DMS114 treated with DMSO at 0.1 percent for 48 hours (cell line): ENCODE measurements around the gene BLNK.

Experiments used
- DNase-seq: peaks from one replicate; lab custom pipeline; 2025; ENCODE audit not compliant: unreplicated experiment; lab: John Stamatoyannopoulos, UW

The BLNK gene

DNA sequence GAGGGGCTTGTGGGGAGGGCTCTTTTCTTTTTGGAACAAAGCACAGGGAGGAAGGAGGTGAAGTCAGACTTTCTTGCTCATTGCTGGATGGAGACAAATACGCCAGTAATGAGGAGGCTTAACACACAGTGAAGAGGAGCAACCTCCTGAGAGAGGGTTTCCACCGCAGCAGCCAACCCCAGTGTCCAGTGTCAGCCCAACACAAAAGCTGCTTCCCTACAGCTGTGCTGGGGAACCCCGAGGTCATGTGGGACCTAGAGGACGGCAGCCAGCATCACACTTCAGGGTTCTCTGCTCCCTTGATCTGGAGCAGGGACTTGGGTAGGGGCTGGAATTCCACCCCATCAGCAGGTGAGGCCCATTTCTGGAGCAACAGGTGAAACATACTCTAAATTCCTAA, 7.7 kb downstream of the BLNK start:
- DNase-seq, result no peak

DNA sequence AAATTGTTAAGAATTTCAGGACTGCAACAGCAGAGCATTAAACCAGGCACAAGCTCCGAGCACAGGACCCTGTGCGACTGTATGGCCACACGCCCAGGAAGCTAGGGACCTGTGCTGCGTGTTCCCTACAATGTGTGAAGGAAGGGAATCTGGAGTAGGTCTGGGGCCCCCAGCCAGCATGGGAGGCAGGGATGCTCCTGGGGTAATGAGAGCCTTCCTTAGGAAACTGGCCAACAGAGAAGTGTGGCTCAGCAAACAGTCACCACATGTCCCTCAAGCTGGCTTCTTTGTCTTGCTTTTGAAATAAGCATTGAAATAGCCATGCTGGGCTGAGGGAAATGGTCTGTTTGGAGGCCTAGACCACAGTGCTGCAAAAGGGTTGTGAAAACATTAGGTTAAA, 8.2 kb downstream of the BLNK start:
- DNase-seq, result no peak

DNA sequence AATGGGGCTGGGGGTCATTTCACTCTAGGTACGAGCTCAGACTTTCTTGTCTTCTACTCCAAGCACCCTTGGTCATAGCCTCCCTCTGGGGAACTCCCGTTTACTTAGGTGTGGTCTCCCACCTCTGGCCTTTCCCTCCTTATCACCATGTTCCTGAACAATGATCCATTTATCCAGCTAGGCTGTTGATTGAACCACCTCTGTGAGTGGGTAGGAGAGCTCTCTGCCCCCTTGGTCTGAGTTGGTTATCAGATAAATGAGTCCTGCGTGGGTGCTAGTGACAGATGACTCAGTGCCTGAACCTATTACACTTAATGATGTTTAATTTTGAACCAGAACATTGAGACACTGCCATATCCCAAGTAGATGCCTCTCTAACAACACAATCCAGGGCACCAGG, 9.4 kb downstream of the BLNK start:
- no peak for DNase-seq

DNA sequence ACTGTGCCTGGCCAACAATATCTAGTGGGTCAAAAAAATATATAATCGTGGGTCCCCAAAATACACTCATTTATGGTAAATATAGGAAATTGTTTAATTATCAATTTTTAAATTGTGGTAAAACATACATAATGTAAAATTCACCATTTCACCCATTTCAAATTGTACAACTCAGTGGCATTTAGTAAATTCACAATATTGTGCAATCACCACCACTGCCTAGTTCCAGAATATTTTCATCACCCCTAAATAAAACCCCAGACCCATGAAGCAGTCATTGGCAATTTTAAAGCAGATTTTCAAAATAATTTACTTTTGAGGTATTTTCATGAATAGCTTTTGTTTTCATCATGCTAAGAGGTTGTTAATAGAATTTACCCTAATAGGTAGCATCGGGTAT, 10.2 kb downstream of the BLNK start:
- no peak for DNase-seq

DNA sequence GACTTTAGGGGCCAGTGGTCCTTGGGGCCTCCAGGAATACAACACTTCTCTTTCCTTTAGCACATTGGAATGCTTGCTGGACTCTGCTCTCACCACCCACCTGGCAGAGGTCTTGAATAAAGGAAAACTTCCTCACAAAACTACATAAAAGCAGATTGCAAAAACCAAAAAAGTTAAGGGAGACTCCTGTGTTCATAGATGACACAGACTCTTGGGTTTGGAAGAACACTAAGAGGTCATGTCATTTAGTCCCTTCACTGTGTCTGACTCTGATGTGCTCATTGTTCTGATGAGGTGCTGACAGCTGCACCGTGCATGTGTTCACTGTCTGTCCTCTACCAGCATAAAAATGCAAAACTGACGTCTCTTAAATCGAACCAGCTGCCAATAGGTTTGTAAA, 11.4 kb downstream of the BLNK start:
- DNase-seq, result no peak

DNA sequence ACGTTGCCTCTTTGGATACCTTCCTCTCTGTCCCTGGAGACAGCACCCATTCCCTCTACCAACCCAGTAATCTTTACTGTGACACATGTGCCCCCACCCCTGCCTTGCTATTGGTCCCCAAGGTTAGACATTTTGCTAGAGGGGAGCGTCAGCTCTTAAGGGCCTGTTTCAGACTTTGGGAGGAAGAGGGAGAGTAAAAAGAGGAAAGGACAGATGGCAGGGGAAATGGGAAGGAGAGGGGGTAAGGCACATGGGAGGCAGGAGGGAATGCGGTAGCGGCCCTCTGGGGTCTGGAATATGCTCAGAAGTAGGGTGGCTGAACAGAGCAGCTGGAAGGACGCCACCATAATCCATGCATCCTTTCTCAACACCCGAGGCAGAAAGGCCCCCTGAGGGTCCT, 12.2 kb downstream of the BLNK start:
- no peak for DNase-seq

DNA sequence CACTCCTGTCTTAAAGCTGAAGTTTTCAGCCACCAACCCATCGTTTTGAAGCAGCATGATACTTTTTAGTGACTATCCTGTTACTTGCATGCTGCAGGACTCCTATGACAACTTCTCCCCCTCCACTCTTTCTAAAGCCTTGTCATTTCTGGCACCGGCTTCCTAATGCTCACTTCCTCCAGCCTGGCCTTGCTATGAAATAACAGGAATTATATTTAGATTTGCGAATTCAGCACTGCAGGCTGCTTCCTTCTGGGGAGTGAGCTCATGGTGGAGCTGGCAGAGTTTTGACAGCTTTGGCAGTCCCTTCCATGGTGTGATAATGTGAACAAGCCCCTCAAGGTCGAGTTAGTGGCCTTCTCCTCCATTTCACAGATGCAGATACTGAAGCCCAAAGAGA, 13.4 kb downstream of the BLNK start:
- DNase-seq, result no peak

DNA sequence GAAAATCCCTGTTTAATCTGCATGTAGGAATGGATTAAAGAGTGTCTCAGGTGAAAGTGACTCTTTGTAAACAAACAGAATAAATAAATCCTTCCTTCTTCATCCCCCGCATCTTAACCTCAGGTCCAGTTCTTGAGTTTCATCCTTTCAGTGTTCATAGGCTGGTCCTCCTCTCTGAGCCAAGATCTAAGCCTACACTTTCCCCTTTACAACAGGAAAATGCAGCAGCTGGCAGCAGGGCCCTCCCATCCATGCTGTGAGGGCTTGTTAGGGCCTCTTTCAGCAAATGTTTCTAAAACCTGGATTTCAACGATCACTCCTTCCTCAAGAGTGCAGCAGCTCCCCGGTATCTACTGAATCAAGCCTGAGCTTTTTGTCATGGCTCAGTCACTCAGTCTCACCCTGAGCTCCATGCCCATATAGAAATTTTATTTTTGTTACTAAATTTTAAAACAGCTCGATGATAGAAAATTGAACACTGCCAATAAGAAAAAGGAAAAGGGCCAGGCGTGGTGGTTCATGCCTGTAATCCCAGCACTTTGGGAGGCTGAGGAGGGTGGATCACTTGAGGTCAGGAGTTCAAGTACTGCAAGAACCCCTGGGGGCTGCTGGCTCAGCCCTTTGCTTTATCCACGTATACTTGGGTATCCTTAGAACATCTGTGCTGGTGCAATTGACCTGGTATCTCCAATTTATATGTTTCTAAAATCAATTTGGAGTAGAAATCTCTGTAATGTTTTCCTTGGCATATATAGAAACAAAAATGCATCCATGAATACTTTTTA, 15.6 kb downstream of the BLNK start:
- no peak for DNase-seq

DNA sequence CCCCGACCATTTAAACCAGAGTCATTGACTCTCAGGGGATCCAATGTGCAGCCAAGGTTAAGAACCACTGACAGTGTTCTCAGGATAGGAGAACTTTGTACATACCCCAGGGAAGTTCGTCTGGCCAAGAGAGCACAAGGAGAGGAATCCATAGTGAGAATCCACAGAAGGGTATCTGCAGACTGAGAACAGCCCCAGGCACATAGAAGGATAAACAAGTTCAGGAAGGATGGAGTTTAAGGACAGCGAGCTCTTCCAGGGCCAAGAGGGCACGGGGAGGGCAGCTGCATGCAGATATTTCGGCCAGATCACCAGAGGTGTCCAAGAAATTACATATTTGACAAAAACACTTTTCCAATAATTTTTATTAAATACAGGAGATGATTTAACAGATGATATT, 16.4 kb downstream of the BLNK start:
- no peak for DNase-seq

DNA sequence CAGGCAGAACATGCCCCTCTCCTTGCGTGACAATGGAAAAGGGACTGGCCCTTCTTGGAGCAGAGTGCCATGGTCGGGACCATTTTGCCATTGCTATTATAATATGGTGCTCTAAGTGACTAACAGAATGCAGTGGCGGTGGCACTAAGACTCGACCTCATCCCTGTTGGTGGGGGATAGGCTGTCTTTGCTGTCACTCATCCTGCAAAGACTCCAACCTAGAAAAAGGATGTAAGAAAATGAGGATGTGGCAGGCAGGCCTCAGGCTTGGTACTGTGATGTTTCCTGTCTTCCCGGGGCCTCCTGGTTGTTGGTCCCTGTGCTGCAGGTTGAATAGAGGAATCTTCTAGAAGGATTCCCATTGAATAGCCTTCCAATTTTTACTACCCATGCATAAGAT, 18.6 kb downstream of the BLNK start:
- DNase-seq, result no peak

DNA sequence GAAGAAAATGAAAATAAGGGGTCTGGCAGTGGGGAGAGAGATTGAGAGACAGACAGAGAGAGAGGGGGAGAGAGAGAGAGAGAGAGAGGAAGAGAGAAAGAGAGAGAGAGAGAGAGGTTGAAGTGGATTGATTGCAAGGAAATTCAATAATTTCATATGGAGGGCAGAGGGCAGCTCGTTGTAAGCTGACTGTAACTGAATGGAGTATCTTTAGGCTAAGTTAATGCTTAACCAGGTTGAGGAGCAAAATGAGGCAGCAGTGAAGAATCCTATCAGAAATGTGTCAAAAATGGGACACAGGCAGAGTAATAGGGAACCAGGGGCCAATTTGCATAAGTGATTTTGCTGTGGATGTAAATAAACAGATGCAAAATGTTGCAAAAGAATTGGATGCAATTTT, 21.0 kb downstream of the BLNK start:
- no peak for DNase-seq

DNA sequence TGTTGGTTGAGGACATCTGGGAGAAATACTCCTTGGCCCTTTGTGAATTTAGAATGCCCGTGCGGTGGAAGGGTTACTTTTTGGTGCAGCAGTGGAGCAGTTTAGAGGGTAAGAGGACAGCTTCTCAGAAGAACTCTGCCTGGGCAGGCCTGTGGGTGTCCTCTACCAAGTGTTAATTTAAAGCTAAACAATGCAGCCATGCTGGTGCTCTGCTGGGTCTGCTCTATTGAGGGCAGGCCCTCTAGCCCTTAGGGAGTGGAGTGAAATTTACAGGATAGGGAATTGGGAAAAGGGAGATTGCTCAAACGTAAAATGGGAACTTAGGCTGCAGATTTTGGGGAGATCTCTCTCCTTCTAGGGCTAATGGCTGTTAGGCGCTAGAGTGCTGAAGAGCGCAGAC, 22.1 kb downstream of the BLNK start:
- DNase-seq, result no peak

DNA sequence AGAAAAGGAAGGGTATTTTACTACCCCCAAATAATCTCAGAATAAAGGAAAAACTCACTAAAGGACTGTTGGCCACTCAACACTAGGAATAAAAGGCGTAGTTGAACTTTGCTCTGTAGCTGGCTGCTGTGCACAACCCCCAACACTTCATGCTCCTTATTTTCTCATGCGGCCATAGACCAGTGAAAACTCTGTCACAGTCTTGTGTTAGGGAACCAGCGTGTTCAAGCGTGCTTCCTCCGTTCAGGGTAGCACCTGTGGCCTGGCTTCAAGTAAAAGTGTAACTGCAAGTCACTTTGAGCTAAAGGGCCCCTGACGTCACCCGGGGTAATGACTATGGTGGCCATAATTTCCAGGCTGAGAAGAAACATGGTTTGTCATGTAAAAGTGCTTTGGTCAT, 27.0 kb downstream of the BLNK start:
- DNase-seq, result no peak

DNA sequence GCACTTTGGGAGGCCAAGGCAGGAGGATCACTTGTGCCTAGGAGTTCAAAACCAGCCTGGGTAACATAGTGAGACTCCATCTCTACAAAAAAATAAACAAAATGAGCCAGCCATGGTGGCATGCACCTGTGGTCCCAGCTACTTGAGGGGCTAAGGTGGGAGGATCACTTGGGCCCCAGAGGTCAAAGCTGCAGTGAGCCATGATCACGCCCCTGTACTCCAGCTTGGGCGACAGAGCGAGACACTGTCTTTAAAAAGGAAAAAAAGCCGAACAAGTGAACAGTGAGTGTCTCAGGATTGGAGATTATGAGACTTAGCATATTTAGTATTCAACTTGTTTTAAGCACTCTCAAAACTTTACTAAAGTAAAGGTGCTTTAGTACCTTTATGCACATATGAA, 28.1 kb downstream of the BLNK start:
- DNase-seq, result no peak

DNA sequence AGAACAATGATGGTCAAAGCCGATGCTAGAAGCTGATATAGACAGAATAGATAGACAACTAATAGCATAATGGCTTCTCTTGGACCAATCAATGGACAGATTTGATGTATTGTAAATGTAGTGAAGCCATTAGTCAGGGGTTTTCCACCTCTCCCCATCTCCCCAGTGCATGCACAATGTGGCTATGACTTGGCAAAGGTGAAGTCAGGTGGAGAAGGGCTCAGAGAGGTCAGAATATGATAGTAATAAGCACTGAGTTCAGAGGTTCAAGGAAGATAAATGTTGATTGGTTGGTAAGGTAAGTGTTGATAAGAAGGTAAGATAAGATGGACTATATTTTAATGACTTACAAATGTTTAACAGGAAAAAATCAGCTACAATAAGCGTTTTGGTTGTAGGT, 28.5 kb downstream of the BLNK start:
- no peak for DNase-seq

DNA sequence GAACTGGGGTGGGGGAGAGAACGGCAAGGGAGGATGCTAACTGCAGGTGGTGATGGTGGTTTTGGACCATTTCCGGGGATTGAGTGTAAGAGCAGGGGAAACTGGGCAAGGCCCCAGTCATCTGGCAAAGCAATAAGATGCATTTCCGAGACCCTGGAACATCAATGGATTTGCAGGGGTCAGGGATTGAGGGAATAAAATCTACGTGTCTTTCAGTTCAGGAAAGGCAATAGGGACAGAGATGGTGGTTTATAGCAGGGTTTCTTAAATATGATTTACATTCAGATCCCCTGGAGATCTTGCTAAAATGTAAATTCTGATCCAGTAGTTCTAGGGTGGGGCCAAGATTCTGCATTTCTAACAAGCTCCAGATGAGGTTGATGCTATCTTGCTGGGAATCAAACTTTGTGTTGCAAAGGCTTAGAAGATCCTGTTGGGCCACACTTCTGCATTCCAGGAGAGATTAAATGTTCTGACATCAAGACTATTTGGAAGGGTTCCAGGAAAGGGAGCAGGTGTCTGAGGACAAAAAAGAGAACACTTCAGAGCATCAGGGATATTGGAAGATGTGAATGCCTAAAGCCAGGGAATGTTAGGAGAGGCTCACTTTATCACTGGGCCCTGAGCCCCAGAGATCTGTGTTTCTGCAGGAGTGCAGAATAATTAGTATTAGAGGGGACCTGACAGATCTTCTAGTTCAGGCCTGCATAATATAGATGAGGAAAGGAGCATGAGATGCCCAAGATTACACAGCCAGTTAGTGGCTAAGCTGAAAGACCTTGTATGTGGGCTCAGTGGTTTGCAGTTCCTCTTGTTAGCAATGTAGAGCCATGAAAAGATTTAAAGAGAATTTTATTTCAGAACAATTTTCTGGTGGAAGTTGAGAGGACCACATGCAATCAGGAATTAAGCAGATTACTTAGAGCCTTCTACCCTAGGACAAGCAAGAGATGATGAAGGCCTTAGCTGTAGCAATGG, 32.4 kb downstream of the BLNK start:
- DNase-seq, result no peak

DNA sequence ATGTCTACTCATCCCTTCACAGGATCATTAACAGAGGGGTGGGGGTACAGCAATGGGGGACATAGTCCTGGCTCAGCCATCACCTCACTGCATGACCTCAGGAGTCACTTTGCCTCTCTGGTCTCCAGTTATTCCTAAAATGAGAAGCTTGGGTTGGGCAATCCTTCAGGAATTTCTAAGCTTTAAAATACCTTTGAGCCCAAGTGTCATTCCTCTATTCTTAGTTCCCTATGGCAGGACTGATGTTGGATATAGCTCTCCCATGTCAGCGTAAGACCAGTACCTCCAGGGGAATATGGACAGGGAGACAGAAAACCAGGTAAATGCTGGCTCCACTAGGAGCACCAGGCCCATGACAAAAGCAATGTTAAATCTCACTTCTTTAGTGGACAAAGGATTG, 34.5 kb downstream of the BLNK start:
- no peak for DNase-seq

DNA sequence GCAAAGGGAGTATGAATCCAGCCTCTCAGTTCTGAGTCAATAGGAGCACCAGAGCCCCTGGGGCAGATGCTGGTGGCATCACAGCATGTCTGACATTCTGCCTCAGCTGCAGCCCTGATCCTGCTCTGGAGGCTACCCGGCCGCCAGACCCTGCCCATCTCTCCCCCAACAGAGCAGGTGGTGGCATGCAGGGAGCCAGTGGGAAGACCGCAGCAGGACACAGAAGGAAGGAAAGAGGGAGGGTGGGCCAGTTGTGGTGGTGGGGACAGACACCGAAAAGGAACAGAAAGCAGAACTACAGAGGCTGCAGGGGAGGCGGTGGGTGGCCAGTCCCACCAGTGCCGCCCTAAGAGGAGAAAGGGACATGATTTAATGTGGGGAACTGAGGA, 35.3 kb downstream of the BLNK start:
- no peak for DNase-seq

DNA sequence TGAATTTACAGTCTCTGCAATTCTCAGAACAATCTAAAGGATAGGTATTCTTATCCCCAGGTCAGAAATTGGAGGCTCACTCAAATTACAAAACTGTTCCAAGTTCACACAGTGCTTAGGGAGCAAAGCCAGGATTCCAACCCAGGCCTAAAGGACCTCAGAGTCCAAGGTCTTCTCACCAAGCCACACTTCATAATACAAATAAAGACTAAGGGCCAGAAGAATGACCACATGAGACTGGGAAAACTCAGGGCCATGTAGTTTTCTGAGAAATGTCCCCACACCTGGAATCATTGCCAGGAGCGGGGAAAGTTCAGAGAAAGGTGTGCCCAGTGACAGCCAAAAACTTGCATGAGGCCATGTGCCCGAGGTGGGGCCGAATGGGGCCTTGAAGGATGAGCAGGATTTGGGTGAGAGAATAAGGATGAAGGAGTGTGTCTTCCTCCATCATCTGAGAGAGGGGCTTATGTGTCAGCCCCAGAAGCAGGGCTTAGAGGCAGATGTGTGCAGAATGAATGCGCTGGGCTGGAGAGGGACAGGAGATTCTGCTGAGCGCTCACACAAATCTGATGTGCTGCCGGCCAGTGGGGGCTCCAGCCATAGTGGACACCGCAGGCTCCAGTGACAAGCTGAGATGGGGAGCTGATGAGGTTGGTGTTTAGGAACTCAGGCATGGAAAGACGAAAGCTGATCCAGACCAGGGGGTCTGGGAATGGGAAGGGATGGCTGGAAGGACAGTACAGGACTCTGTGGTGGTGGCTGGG, 35.9 kb downstream of the BLNK start:
- DNase-seq, result no peak

DNA sequence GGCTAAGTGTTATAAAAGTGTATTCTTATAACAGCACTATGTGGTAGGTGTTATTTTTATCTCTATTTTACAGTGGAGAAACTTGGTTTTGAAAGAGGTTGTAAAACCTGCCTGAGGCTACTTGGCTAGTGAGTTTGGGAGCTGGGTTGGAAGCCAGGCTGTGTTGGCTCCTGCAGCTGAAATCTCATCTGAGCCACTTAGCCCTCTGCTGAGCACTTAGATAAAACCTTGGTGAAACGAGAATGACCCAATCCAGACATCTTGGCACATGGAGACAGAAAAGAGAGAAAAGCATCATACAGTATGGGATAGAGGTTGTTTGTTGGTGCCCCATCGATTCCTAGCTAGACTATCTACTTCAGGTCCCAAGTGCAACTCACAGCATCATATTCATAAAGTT, 37.4 kb downstream of the BLNK start:
- DNase-seq, result no peak

DNA sequence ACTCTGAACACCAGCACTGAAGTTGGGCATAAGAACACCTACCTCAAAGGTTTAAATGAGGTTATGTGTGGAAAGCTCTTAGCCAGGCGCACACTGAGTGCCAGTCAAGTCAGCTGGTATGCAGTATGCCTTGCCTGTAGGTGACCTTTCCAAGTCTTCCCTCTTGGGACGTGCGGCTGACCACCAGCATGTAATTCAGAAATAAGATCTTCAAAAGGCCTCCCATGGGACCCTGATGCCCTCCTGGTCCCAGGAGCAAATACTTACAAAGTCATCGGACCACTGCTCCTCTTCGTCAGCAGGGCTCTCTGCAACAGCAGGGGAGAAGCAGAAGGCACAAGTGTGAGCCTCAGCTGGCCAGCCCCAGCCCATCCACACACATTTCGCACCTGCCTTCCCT, 40.8 kb downstream of the BLNK start:
- no peak for DNase-seq

DNA sequence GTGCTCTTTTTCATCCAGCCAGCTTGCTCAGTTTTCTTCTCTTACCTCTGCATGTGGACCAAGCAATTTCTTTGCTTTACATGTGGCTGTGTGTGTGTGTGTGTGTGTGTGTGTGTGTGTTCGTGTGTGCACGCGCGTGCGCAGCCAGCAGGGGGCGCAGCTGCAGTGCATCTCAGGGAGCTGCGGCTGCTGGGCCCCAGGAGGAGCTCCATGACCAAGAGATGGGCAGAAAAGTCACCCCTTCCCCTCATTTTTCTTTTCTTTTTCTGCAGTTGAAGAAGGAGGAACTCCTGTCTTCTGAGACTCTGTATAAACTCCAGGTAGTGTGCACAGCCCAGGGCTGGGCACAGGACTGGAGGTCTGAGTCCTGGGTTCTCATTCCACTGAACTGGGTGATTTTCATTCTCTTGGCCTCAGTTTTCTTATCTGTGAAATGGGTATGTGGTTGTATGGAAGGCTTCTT, 41.8 kb downstream of the BLNK start:
- DNase-seq, result peak; percentile 41
